HT-29 (cell line): ENCODE data around the gene SHKBP1. TPM values are rescaled to one million over a fixed set of nuclear protein-coding genes. Genes with fewer than 3 reads are reported as not detected.
"Not testable (repeated sequence)": the region's sequence is repeated elsewhere in the genome, so short reads cannot be mapped to it uniquely, and the experiment has no call there.

ENCODE experiments used
- DNase-seq: peaks from one replicate; pipeline ENCODE4 v3.0.0-alpha.2; 2015; ENCODE audit warnings: low spot score
- total RNA-seq: library from RNA; depleted of rRNA; stranded (reverse); fragments of >200 nt; shearing (Covaris generic); gene quantifications from 2 replicates; pipeline ENCODE4 v1.2.3, GENCODE V29; 2014

The SHKBP1 gene
- total RNA-seq, 1 experiment from 2014 or later: 128 TPM

DNA sequence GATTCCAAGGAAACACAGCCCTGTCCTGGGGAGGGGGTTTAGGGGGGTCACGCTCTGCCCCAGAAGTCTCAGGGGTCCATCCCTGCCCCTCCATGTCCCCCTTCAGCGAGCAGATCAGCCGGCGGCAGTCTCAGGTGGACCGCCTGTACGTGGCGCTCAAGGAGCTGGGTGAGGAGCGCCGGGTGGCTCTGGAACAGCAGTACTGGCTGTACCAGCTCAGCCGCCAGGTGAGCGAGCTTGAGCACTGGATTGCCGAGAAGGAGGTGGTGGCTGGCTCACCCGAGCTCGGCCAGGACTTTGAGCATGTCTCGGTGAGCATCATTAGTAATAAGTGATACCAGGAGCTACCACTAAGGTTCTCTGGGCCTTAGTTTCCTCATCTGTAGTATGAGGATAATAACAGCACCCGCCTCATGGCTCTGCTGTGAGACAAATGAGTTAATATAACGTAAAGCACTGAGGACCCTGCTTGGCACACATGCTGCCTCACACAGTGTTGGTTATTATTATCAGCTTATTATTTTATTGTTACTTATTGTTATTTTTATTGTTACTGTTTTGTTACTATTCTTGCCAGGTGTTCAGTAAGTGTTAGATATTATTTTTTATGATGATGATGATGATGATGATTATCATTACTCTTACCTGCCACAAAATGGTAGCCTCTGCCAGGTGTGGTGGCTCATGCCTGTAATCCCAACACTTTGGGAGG lies 20.5 kb upstream of the SHKBP1 start:
- DNase-seq: no peak

DNA sequence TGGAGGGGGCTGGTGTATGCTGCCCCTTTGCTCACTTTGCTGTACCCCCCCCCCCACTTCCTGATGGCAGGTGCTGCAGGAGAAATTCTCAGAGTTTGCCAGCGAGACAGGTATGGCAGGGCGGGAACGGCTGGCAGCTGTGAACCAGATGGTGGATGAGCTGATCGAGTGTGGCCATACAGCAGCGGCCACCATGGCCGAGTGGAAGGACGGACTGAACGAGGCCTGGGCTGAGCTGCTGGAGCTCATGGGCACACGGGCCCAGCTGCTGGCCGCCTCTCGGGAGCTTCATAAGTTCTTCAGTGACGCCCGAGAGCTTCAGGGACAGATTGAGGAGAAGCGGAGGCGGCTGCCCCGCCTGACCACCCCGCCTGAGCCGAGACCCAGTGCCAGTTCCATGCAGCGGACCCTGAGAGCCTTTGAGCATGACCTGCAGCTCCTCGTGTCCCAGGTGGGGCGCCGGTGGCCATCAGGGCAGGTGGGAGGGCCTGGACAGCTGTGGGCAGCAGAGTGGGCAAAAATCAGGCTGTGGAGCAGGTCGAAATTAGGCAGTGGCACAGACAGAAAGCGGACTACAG lies 19.6 kb upstream of the SHKBP1 start:
- DNase-seq: no peak

DNA sequence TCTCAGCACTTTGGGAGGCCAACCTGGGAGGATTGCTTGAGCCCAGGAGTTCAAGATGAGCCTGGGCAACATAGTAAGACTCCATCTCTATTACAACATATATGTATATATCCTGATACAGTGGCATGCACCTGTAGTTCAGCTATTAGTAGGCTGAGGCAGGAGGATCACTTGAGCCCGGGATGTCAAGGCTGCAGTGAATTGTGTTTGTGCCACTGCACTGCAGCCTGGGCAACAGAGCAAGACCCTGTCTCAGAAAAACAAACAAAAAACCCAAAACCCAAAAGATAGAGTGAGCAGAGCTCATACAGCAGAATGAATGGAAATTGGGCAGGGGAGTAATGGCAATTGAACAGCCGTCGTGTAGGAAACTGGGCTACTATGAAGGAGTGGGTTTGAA lies 17.3 kb upstream of the SHKBP1 start:
- no peak for DNase-seq

DNA sequence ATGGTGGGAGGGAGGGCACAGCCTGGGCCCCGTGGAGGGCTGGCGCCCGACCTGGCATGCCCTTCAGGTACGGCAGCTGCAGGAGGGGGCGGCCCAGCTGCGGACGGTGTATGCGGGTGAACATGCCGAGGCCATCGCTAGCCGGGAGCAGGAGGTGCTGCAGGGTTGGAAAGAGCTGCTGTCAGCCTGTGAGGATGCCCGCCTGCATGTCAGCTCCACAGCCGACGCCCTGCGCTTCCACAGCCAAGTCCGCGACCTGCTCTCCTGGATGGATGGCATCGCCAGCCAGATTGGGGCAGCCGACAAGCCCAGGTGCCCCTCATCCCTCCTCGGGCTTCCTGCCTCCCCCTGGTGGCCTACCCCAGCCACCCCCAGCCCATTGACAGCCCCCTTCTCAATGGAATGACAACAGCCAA lies 16.6 kb upstream of the SHKBP1 start:
- DNase-seq: no peak

DNA sequence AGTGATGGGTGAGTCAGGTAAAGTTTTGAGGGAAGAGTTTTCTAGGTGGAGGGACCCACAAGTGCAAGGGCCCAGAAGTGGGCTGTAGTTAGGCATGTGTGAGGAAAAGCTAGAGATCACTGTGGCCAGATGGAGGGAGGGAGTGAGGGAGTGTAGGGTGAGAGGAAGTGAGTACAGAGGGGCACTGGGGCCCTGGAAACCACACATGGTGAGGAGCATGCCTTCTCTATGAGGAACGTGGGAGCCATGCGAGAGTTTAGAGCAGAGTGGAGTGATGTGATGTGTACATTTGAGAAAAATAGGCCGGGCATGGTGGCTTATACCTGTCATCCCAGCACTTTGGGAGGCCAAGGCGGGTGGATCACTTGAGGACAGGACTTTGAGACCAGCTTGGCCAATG lies 14.7 kb upstream of the SHKBP1 start:
- DNase-seq: no peak

GRCh38 chr19:40564535-40564934 lies 12.1 kb upstream of the SHKBP1 start:
- not testable (repeated sequence) for DNase-seq

DNA sequence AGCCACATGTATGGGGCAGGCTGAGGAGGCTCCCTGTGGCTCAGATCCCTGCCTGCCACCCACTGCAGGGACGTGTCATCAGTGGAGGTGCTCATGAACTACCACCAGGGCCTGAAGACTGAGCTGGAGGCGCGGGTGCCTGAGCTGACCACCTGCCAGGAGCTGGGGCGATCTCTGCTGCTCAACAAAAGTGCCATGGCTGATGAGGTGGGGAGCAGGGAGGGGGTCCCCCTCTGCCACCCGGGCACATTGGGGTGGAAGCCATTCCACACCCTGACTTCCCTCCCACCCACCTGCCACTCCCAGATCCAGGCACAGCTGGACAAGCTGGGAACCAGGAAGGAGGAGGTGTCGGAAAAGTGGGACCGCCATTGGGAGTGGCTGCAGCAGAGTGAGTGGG lies 11.3 kb upstream of the SHKBP1 start:
- no peak for DNase-seq

DNA sequence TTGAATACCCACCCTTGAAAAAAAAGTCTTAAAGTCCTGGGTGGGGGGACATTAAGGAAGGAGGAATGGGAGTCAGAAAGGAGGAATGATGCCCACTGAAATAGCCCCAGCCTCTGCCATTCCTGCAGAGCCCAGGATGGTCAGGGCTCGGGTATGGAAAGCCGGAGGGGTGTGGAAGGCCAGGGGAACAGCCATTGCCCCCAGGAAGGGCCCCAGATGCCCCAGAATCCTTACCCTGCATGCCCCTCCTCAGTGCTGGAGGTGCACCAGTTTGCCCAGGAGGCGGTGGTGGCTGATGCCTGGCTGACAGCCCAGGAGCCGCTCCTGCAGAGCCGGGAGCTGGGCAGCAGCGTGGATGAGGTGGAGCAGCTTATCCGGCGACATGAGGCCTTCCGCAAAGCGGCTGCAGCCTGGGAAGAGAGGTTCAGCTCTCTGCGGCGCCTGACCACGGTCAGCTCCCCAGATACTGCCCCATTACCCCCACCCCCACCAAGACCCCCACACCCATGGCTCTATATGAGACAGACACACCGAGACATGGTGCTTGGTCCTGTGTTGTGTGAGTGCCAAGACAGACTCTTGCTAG lies 10.7 kb upstream of the SHKBP1 start:
- no peak for DNase-seq

- no peak for DNase-seq
Observed at GRCh38 chr19:40567040-40567749, 9.5 kb upstream of the SHKBP1 start.

- DNase-seq: no peak
Observed at GRCh38 chr19:40567750-40568494, 8.8 kb upstream of the SHKBP1 start.

- peak; percentile 100 for DNase-seq
Observed at GRCh38 chr19:40570313-40571004, 6.2 kb upstream of the SHKBP1 start.

DNA sequence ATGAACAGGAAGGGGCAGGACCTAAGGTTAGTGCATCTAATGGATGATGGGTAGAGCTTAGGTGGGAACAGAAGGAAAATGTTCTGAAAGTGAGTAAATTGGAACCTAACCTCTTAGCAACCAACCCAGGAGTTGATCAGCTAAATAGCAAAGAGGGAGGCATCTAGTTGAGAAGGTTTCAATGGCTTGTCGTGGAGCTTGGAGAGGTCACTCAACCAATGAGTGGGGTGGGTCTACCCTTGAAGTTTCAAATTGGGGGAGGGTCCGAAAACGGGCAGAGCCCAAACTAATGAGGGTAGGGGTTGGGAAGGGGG lies 5.7 kb upstream of the SHKBP1 start:
- no peak for DNase-seq

GRCh38 chr19:40571831-40572495 lies 4.7 kb upstream of the SHKBP1 start:
- DNase-seq: no peak

- no peak for DNase-seq
Observed at GRCh38 chr19:40575326-40575725, 1.3 kb upstream of the SHKBP1 start.

DNA sequence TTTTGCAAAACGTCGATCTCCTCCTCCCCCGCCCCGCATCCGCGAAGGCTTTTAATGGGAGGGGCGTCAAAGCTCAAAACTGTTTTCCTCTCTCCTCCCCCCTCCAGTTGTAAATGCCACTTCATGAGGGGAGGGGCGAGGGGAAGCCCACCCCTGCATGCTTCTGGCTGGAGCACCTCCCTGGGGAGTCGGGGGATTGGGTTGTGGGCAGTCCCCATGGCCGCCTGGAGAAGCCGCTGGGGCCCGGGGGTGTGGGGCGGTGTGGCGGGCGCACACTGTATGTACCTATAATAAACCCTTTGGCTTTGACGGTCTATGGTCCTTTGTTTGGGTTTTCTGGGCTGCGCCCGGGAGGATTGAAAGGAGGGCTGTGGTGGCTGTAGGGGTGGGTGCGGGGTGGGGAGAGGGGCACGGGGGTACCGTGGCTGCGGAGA lies 505 bp upstream of the SHKBP1 start:
- DNase-seq: no peak

- peak; percentile 62 for DNase-seq
Observed at GRCh38 chr19:40578442-40578908, 1.8 kb downstream of the SHKBP1 start.

DNA sequence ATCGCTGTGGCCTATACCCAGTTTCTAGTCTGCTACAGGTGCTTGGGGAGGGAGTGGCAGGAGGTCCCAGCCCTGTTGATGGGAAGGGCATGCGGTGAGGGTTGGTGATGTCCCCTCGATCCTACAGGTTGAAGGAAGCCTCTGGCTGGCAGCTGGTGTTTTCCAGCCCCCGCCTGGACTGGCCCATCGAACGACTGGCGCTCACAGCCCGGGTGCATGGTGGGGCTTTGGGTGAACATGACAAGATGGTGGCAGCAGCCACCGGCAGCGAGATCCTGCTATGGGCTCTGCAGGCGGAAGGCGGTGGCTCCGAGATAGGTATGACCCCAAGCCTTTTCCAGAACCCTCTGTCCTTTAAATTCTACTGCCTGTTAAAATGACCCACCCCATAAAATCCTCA lies 3.9 kb downstream of the SHKBP1 start:
- no peak for DNase-seq

- DNase-seq: no peak
Observed at GRCh38 chr19:40581531-40581930, 4.9 kb downstream of the SHKBP1 start.

DNA sequence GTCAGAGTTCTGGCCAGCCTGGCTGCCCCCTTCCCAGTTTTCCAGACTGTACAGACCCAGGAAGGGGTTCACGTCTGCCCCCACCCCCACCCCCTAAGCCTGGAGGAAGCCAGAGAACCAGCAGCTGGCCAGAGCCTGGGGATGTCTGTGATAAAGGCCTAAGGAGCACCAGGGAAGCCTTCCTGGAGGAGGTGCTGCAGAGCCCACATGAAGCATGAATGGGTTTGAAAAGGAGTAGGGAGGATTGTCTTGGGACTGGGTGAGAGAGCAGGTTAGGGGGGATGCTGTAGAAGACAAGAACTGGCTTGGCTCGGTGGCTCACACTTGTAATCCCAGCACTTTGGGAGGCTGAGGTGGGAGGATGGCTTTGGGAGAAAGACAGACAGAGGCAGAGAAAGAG lies 5.8 kb downstream of the SHKBP1 start:
- DNase-seq: no peak

- no peak for DNase-seq
Observed at GRCh38 chr19:40583283-40583682, 6.6 kb downstream of the SHKBP1 start.

GRCh38 chr19:40584007-40584406 lies 7.3 kb downstream of the SHKBP1 start:
- DNase-seq: peak; percentile 65
